C4-2B (cell line): ENCODE results near the gene ZNF423.

Experiments used
- H3K27ac ChIP-seq: fragments of 450-650 bp; 2 replicates; pipeline ENCODE4 v1.5.1; 2017
- ZFX ChIP-seq: fragments of 450-650 bp; IDR thresholded peaks from 2 replicates; pipeline ENCODE4 v1.6.1; 2017
- TF ChIP-seq, protein P1 (sequence below): fragments of 450-650 bp; conservative IDR thresholded peaks from 2 replicates; pipeline ENCODE4 v1.5.1; 2017; ENCODE audit warnings: mild to moderate bottlenecking

ZNF423 gene

DNA sequence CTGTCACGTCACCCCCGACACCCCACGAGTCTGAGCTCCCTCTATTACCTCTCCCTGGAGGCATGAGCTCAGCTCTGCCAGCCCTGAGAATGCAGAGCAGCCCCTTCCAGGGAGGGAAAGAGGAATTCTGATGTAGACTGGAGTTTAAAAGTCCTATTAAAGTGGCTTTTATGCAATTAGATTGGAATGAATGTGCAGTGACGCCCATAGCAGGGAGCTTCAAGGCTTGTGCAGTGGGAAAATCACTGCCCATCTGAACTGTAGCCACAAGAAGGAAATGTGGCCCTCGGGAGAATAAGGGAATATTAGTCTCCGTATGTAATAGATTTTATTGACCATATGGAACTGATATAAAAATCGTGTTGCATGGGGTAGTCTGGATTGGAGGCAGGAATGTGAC is 66.9 kb downstream of the ZNF423 start:
- TF ChIP-seq, protein P1, sequence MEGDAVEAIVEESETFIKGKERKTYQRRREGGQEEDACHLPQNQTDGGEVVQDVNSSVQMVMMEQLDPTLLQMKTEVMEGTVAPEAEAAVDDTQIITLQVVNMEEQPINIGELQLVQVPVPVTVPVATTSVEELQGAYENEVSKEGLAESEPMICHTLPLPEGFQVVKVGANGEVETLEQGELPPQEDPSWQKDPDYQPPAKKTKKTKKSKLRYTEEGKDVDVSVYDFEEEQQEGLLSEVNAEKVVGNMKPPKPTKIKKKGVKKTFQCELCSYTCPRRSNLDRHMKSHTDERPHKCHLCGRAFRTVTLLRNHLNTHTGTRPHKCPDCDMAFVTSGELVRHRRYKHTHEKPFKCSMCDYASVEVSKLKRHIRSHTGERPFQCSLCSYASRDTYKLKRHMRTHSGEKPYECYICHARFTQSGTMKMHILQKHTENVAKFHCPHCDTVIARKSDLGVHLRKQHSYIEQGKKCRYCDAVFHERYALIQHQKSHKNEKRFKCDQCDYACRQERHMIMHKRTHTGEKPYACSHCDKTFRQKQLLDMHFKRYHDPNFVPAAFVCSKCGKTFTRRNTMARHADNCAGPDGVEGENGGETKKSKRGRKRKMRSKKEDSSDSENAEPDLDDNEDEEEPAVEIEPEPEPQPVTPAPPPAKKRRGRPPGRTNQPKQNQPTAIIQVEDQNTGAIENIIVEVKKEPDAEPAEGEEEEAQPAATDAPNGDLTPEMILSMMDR, result no peak
- TF ChIP-seq ZFX, result no peak
- no peak overlapping the region for H3K27ac ChIP-seq

DNA sequence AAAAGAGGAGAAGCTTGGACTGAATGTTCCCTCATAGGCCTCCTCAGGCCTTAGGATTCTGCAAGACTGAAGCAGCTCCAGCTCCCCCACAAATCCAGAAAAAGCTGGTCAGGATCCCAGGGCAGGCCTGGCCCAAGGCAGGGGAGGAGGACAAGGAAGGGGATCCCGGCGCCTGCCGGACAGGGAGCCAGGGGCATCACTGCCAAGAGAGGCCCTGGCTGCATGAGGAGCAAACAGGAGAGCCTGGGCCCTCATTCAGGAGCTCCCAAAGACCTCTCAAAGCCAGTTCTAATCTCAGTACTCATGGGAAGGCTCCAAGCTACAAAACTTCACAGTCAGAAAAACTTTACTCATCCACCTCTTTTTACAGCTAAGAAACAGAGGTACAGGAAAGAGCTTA is 67.3 kb downstream of the ZNF423 start:
- TF ChIP-seq, protein P1, result no peak
- no peak for TF ChIP-seq ZFX
- H3K27ac ChIP-seq, result no peak overlapping the region

DNA sequence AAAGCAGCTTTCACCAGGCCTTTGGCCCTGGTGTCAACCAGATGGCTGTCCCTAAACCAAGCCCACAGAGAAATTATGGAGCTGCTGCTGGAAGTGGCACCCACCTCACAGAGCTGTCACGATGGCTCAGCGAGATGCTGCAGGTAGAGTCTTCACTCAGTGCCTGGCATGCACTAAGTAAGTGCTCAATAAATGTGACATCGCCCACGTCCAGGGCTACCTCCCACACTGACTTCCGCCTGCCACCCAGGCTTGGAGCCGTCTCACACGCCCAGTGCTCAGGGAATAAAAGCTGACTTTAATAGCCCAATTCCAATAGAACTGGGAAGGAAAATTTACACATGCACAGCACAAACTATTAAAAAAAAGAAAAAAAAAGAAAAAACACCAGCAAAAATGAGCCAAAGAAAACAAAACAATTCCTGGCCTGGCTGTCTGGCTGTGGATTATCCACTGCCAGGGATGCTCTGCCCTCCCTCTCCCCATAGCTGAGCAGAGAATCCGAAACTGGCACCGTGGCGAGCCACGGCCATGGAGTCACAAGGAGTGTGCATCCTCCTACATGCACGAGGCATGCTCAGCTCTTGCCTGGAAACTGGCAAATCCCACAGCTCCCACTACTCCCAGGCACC is 68.9 kb downstream of the ZNF423 start:
- no peak overlapping the region for H3K27ac ChIP-seq
- TF ChIP-seq ZFX, result no peak
- TF ChIP-seq, protein P1, result no peak

DNA sequence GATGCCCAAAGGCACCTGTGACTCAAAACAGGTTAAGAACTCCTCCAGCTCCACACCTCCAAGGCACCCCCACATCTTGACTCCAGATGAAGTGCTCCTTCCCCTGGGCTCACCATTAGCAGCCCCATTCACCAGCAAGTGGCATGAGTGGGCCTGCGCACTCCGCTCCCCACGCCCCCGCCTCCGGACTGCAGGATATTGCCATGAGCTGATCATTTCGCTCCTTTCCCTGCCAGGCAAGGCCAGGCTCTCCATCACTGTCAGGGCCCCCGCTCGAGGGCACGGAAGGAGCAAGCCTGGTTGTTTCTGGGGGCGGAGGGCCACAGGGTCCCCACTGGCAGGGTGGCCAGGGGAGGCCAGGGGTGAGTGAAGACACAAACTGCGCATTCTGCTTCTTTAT is 69.9 kb downstream of the ZNF423 start:
- TF ChIP-seq ZFX, result no peak
- TF ChIP-seq, protein P1, result no peak
- no peak overlapping the region for H3K27ac ChIP-seq

DNA sequence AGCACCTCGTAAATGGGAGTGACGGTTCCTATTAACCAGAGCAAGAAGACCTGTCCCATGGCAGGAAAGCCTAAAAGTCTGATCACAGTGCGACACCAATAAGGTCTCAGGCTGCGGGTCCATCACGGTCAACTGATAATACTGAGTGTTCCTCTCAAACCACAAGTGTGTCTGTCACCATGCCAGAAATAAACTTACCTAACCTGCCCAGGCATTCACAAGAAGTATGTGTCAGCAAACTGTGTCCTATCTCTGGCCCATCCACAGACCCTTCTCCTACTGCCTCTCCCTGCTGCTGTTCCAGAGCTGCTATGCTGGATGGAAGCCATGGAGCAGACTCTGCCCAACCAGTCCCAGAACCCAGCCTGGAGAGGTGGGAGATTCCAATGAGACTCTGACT is 73.5 kb downstream of the ZNF423 start:
- TF ChIP-seq ZFX, result no peak
- TF ChIP-seq, protein P1, result no peak
- peak overlapping the region; percentile 6; the same call in 1 of the 2 replicates for H3K27ac ChIP-seq

DNA sequence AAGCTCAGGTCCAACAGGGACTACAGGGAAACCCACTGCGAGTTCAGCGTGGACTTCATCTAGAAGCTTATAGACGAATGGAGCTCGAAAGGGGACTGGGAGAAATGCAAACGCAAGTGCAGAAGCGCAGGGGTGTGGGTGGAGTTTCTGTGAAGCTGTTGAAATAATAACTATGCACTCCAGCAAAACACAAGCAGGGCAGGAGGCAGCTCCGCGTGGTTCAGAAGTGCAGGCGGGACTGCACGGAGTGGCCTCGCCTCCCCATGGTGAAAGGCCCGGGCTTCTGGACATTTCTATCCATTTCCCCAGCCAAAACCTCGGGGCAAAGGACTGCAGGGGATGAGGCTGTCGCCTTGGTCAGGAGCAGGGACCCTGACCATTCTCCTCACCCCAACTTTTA is 74.5 kb downstream of the ZNF423 start:
- no peak overlapping the region for H3K27ac ChIP-seq
- no peak for TF ChIP-seq ZFX
- TF ChIP-seq, protein P1, result no peak

DNA sequence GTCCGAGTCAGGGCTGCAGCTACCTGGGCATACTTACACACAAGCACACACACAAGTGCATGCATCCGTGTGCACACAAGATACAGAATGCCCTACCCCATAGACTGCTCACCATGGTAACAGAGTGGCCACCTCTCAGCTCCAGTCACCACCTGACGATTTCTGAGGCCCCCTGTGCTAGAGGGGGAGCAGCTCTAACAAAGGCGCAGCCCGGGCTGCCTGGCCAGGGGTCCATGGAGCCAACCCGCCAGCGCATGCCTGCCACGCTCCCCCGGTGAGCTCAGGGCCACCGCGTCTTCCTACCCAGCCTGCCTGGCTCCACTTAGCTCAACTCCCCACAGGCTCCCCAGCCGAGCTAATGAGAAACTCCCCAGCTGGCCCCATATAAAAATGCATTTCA is 75.5 kb downstream of the ZNF423 start:
- no peak overlapping the region for H3K27ac ChIP-seq
- TF ChIP-seq ZFX, result no peak
- TF ChIP-seq, protein P1, result no peak
